Measurements from ENCODE around the gene CLCNKB. TPM values are rescaled to one million over a fixed set of nuclear protein-coding genes. Genes with fewer than 3 reads are reported as not detected.

Gene CLCNKB
- polyA plus RNA-seq, 3 donors from 2014 or later = not detected

DNA sequence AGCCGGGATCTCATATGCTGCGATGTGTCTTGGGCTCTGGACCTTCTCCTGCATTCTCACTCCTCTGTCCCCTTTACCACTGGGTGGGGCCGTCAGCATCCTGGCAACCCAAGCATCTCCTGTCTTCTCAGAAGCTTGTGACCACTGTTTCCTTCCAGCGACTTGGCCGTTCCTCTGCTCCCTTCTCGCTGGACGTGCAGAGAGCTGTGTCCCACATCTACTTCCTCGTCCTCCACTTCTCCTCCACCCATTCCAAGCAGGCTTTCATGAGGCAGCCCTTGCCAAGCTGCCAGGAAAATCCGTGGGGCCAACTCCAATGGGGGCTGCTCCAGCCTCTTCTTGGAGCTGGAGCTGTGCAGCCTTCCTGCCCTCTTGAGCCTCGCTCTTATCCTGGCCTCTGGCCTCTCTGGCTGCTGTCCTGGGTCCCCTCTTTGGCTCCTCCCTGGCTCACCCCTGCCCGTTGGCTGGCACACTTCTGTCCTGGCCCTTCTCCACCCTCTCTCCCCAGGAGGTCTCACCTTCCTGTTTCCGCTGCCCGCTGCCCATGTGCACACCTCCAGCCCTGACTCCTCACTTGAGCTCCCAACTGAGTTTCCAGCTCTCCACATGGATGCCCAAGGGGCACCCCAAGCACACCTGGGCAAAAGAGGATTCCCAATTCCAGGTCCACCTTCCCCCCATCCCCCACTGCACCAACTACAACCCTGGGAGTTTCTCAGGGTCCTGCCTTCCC, 21.1 kb downstream of the CLCNKB start:
- Mint-ChIP-seq H3K4me1 (peaks cover 16 to 19% of the 10 kb centered on the region in 2 donors), H3K36me3 (no peaks in the 10 kb centered on the region), H3K27me3 (ENCODE audit: low read depth in 3 of 3) (peaks cover 2 to 8% (median 6%) of the 10 kb centered on the region in 3 donors), H3K27ac (peak overlapping the region in 2 of 6 donors; percentile 1 to 37), H3K4me3 (peak overlapping the region in 2 of 5 donors; percentile 4 to 7), H3K9me3 (no peaks in the 10 kb centered on the region)
- no peak for DNase-seq

DNA sequence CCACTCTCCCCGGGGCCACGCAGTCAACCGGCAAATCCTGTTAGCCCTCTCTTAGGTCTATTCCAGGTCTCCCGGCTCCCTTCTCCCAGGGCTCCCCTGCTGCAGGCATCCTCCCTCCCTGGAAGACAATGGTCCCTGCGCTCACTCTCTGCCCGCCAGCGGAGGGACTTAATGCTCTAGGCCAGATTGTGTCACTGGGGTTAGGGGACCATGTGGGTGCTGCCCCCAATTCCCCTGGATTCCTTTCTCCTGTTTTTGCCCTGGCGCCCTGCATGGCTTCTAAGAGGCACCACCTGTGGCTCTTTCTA, 21.6 kb downstream of the CLCNKB start:
- H3K36me3 Mint-ChIP-seq = no peaks in the 10 kb centered on the region
- peaks cover 2 to 8% (median 6%) of the 10 kb centered on the region in 3 donors for H3K27me3 Mint-ChIP-seq (ENCODE audit: low read depth in 3 of 3)
- no peak overlapping the region for H3K27ac Mint-ChIP-seq
- no peak overlapping the region for H3K4me3 Mint-ChIP-seq
- H3K4me1 Mint-ChIP-seq = peaks cover 20 to 24% of the 10 kb centered on the region in 2 donors
- H3K9me3 Mint-ChIP-seq = no peaks in the 10 kb centered on the region
- no peak for DNase-seq

DNA sequence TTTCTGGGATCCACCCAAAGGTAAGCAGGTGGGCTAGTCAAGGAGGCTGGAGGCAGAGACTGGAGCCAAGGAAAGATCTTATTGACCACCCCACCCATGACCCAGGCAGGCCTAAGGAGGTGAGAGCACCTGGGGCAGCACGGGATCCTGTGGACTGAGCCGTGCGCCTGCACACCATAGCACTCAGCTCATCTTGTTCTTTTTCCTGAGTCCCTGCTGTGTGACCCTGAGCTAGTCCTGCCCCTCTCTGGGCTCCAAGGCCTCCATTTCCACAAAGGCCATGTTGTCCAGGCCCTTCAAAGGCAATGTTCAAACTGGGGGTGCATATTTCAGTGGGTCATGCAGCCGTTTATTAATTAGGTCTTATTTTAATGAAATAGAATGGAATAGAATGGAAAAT, 22.7 kb downstream of the CLCNKB start:
- Mint-ChIP-seq H3K4me1 (peaks cover 22 to 34% of the 10 kb centered on the region in 2 donors), H3K36me3 (no peaks in the 10 kb centered on the region), H3K9me3 (no peaks in the 10 kb centered on the region), H3K27me3 (ENCODE audit: low read depth in 3 of 3) (peaks cover 2 to 7% (median 6%) of the 10 kb centered on the region in 3 donors), H3K27ac (no peak overlapping the region), H3K4me3 (no peak overlapping the region)
- no peak for DNase-seq

DNA sequence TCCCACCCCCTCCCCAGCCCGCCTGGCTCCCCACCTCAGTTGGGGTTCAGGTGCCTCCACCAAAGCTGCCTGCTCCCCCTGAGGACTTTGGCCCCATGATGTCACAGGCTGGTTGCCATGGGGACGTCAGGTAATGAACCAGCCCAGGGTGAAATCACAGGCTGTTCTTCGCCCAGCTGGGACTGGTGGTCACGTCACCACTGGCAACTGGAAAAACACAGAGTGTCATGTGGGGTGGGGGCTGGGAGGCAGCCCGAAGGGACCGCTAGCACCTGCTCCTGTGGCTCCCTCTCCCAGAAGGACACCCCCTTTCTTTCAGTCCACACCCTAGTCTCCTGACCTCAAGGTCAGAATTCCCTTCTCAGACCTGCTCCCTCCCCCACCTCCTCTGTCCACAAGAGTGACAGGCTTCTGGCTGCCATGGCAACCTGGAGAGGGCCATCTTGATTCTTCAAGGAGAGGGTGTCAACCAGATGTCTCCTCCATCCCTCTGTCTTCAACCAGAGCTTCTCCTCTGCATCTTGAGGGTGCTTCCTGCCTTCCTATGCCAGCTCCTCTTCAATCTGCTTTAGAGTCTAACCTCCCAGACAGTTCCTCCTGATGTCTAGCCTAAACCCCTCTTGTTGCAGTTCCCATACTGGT, 23.7 kb downstream of the CLCNKB start:
- DNase-seq = no peak
- Mint-ChIP-seq H3K27ac (no peak overlapping the region), H3K4me1 (peaks cover 24 to 34% of the 10 kb centered on the region in 2 donors)

DNA sequence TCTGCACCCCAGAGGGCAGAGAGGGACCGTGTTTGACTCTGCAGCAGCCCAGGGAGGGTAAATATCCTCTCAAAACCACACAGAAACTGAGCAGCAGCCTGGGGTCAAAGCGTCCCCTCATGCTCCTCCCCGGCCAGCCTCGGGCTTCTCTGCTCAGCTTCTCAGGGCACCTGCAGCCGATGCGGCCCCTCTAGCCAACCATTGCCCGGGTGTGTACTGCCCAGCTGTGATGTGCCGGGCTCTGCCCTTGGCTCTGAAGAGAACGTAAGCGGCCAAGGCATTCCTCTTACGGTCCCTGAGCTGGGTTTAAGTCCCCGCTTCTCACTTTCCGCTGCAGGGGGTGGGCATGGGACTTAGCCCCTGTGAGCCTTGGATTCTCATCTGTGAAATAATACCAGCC, 24.4 kb downstream of the CLCNKB start:
- Mint-ChIP-seq H3K27me3 (ENCODE audit: low read depth in 3 of 3) (peaks cover 6 to 9% (median 6%) of the 10 kb centered on the region in 3 donors), H3K36me3 (no peaks in the 10 kb centered on the region), H3K4me1 (peaks cover 24 to 34% of the 10 kb centered on the region in 2 donors), H3K4me3 (no peak overlapping the region), H3K27ac (no peak overlapping the region), H3K9me3 (no peaks in the 10 kb centered on the region)
- no peak for DNase-seq

More for the DNA sequence above, 23.7 kb downstream of the CLCNKB start:
- peaks cover 5 to 7% (median 6%) of the 10 kb centered on the region in 3 donors for H3K27me3 Mint-ChIP-seq (ENCODE audit: low read depth in 3 of 3)
- H3K36me3 Mint-ChIP-seq = no peaks in the 10 kb centered on the region
- H3K9me3 Mint-ChIP-seq = no peaks in the 10 kb centered on the region
- no peak overlapping the region for H3K4me3 Mint-ChIP-seq

DNA sequence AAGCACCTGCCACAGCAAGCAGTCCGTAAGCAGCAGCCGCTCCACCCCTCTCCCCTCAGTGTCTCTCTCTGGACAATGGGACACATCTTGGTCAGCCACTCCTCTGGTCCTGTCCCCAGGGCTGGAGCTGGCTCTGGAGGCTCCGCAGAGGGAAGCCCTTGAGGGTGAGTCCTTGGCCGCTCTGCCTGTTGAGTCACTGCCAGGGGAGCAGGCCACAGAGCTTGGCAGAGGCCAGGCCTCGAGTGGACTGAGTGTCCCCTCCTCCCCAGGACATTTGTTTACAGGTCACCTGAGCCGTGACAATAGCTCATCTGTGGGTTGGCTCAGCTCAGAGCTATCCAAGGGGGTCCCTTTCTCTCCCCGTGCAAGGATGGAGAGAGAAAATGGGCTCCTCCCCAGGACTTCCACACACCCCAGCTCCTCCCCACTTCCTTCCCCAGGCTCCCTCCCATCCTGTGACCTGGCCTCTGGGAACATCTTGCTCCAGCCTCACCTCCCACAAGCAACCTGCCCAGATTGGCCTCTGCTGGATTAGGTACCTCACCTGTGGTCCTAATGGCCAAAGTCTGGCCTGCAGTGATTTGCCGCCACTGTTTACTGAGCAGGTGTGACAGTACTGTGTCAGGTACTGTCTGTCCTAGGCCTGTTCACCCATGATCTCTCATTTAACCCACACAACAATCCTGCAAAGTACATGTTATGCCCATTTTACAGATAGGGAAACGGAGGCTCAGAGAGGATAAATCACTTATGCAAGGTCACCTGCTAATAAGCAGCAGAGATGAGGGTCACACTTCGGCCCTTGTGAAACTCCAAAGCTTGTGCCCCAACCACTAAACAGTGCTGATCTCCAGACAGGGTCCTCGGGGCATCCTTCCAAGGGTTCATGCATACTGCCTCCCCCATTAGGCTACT, 25.0 kb downstream of the CLCNKB start:
- Mint-ChIP-seq H3K9me3 (no peaks in the 10 kb centered on the region), H3K4me3 (no peak overlapping the region), H3K27me3 (ENCODE audit: low read depth in 3 of 3) (peaks cover 6 to 9% (median 6%) of the 10 kb centered on the region in 3 donors), H3K4me1 (peaks cover 22 to 33% of the 10 kb centered on the region in 2 donors), H3K27ac (peak overlapping the region in 1 of 6 donors; percentile 67), H3K36me3 (no peaks in the 10 kb centered on the region)
- no peak for DNase-seq

DNA sequence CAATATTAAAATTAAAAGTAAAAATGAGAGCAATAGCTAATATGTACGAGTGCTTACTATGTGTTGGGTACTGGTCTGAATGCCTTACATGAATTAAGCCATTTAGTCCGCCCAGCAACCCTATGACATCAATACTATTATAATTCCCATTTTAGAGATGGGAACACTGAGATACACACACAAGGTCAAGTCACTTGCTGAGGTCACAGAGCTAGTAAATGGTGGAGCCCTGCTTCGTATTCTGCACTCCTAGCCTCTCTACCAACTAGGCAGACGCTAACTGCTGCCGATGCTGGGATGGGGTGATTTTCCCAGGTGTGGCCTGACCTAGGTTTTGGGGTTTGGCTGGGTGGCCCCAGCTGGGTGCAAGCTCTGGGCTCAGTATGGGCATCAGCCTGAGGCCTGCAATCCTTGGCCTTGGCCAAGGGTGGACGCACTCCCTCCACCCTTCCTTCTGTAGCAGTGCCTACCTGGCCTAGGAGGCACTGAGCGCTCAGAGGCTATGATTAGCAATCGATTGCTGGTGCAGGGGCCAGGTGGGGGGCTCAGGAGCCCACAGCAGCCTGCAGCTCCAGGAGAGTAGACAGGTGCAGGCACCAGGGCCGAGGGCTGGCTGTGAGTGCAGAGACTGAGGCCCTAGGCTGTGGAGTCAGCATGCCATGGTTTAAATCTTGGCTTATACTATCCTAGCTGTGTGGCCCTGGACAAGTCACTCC, 27.2 kb downstream of the CLCNKB start:
- H3K27me3 Mint-ChIP-seq (ENCODE audit: low read depth in 3 of 3) = peaks cover 7 to 15% (median 10%) of the 10 kb centered on the region in 3 donors
- no peaks in the 10 kb centered on the region for H3K36me3 Mint-ChIP-seq
- H3K4me1 Mint-ChIP-seq = peaks cover 17 to 22% of the 10 kb centered on the region in 2 donors
- H3K4me3 Mint-ChIP-seq = no peak overlapping the region
- no peak overlapping the region for H3K27ac Mint-ChIP-seq
- no peak for DNase-seq
- no peaks in the 10 kb centered on the region for H3K9me3 Mint-ChIP-seq

DNA sequence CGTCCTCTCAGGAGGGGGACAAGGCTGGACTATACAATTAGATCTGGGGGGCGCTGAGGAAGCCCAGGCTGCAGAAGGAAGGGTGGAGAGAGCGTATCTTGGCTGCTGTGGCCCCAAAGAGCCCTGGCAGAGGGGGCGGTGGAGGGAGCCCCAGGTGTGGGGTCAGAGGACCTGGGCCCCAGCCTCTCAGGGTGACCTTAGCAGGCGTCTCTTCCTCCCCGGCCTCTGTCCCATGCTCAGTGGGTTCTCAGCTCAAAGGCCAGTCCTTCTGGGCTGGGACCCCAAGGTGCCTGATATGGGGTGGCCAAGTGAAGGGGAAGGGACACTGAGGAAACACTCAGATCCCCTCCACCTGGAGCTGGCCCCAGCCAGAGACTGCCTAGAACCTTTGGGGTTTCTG, 28.0 kb downstream of the CLCNKB start:
- Mint-ChIP-seq H3K27me3 (ENCODE audit: low read depth in 3 of 3) (peaks cover 10 to 15% (median 10%) of the 10 kb centered on the region in 3 donors), H3K9me3 (no peaks in the 10 kb centered on the region), H3K36me3 (no peaks in the 10 kb centered on the region), H3K27ac (no peak overlapping the region), H3K4me3 (no peak overlapping the region), H3K4me1 (peaks cover 17 to 22% of the 10 kb centered on the region in 2 donors)
- DNase-seq = no peak

DNA sequence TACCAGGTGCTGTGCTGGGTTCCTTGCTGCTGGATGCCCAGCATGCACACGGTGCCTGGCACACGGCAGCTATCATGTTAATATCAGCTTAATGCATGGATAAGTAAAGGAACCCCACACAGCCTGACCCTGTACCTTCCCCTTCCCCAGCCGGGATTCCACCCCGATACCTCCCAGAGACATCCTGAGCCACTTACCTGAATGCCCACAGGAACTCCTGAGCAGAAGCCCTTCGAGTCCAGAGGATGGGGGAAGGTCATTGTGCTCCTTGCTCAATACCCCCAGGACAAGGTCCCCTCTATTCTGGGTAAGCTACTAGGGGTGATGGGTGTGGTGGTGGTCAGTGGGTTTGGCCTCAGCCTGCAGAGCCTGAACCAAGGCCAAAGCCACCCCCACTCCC, 28.5 kb downstream of the CLCNKB start:
- no peaks in the 10 kb centered on the region for H3K36me3 Mint-ChIP-seq
- DNase-seq = no peak
- peaks cover 17 to 22% of the 10 kb centered on the region in 2 donors for H3K4me1 Mint-ChIP-seq
- H3K27ac Mint-ChIP-seq = no peak overlapping the region
- peaks cover 10 to 15% (median 10%) of the 10 kb centered on the region in 3 donors for H3K27me3 Mint-ChIP-seq (ENCODE audit: low read depth in 3 of 3)
- H3K4me3 Mint-ChIP-seq = no peak overlapping the region
- H3K9me3 Mint-ChIP-seq = no peaks in the 10 kb centered on the region

DNA sequence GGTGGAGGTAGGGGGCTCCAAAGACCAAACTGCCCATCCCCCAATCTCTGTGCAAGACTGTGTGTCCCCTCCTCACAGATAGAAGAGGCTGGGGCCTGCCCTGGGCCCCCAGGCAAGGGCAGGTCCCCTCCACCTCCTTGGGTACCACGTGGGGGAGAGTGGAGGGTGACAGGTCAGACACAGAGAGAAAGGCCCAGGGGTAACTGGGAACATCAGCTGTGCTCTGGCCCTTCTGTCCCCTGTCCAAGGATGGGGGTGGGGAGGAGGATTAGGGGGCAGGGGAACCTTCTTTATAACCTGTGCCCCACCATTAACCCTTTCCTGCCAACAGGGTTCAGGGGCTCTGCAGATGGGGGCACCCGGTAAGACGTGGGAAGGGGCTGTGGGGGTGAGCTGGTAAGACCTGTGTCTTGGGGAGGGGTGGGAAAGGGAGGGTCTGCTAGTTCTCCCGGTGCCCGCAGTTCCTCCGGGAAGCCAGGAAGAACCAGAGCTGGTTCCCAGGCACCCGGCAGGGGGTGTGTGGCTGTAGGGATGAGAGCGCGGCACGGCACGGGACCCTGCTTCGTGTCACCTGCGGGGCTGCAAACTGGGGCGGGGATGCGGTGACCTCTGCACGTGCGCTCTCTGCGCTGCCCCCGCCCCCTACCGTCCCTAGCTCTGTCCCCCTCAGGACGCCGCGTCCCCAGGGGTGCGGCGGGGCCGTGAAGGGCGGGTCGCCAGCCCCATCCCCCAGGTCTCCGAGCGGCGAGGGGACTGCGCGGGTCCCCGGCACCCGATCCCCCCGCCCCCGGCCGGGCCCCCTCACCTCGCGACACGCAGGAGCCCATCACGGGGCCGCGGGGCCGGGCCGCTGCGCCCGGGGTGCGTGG, 29.3 kb downstream of the CLCNKB start:
- H3K27ac Mint-ChIP-seq = no peak overlapping the region
- no peaks in the 10 kb centered on the region for H3K36me3 Mint-ChIP-seq
- DNase-seq = no peak
- H3K4me3 Mint-ChIP-seq = no peak overlapping the region
- peaks cover 19 to 22% of the 10 kb centered on the region in 2 donors for H3K4me1 Mint-ChIP-seq
- no peaks in the 10 kb centered on the region for H3K9me3 Mint-ChIP-seq
- peaks cover 5 to 18% (median 12%) of the 10 kb centered on the region in 3 donors for H3K27me3 Mint-ChIP-seq (ENCODE audit: low read depth in 3 of 3)

DNA sequence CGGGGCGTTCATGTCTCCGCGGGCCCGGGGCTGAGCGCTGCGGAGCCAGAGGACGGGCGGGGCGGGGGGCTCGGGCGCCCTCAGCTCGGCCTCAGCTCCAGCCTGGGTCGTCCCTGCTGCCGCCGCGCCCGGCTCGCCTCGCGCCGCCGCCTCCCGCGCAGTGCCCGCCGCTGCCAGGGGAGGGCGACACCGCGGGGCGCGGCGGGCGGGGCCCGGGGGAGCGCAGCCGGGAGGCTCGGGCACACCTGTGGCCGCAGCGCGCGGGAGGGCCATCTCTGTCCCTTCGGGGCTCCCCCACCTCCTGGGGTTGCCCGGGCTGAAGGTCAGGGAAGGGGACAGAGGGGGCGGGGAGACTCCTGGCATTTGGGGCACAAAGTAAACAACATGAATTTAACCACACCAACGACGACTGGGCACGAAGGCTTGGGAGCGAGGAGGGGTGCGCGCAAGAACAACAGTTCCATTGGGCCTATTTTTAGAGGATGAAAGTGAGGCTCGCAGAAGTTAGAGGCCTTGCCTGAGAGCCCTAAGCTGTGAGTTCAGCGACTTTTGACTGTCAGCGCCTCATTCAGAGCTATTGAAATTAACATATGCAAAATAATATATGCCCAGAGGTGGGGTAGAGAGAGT, 30.0 kb downstream of the CLCNKB start, which contains the start of gene FAM131C:
Gene FAM131C, minus strand, starts transcription at position 162 of the 630 bp plus-strand sequence. CDS start 209 bp downstream, outside the sequence.
- H3K4me3 Mint-ChIP-seq = peak within 1 kb of the TSS; percentile 72 to 85 (median 77)
- peaks cover 19 to 23% of the 10 kb centered on the region in 2 donors for H3K4me1 Mint-ChIP-seq
- peaks cover 5 to 18% (median 12%) of the 10 kb centered on the region in 3 donors for H3K27me3 Mint-ChIP-seq (ENCODE audit: low read depth in 3 of 3)
- H3K27ac Mint-ChIP-seq = no peak within 1 kb of the TSS
- DNase-seq = peak; percentile 24 to 33 (median 27)
- H3K9me3 Mint-ChIP-seq = no peaks in the 10 kb centered on the region
- H3K36me3 Mint-ChIP-seq = no peaks in the 10 kb centered on the region

DNA sequence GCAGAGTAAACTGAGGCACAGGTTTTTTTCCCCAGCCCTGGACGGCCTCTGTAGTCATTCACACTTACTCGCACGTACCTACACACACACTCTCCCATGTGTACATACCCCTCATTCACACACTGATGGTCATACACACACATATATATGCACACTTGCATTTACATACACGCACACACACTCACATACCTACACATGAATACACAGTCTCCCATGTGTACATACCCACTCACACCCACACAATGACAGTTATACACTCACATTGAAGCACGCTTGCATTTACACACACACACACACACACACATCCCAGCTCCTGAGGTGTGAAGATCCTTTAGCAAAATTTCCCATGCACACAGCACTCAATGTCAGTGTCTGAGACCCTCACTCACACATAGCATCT, 30.6 kb downstream of the CLCNKB start:
- H3K4me1 Mint-ChIP-seq = peaks cover 25 to 29% of the 10 kb centered on the region in 2 donors
- no peak for DNase-seq
- H3K4me3 Mint-ChIP-seq = peak overlapping the region; percentile 72 to 85 (median 77)
- H3K27ac Mint-ChIP-seq = no peak overlapping the region
- no peaks in the 10 kb centered on the region for H3K36me3 Mint-ChIP-seq
- H3K27me3 Mint-ChIP-seq (ENCODE audit: low read depth in 3 of 3) = peaks cover 9 to 18% (median 10%) of the 10 kb centered on the region in 3 donors
- H3K9me3 Mint-ChIP-seq = no peaks in the 10 kb centered on the region

Data from immature natural killer cell (primary cell).